ENCODE results near the gene KBTBD13. TPM values are rescaled to one million over a fixed set of nuclear protein-coding genes. Genes with fewer than 3 reads are reported as not detected.

The KBTBD13 gene
- not detected for total RNA-seq
- long read RNA-seq, result 0 reads

GRCh38 chr15:65076486-65077290, at the start of gene KBTBD13:
Gene KBTBD13 (plus strand): TSS chr15:65076746. CDS start chr15:65076816, 70 bp downstream.
- H3K36me3 ChIP-seq, result no peaks in the 10 kb centered on the region
- no peak within 1 kb of the TSS for H3K4me3 ChIP-seq
- ATAC-seq, result no peak
- H3K27ac ChIP-seq, result no peak within 1 kb of the TSS
- DNase-seq, result peak; percentile 30
- intact Hi-C loops (cut with DNase I), result no loop called here
- H3K27me3 ChIP-seq (ENCODE audit: low read depth), result peaks cover 18% of the 10 kb centered on the region
- no peaks in the 10 kb centered on the region for H3K9me3 ChIP-seq
- TF ChIP-seq, protein P1, sequence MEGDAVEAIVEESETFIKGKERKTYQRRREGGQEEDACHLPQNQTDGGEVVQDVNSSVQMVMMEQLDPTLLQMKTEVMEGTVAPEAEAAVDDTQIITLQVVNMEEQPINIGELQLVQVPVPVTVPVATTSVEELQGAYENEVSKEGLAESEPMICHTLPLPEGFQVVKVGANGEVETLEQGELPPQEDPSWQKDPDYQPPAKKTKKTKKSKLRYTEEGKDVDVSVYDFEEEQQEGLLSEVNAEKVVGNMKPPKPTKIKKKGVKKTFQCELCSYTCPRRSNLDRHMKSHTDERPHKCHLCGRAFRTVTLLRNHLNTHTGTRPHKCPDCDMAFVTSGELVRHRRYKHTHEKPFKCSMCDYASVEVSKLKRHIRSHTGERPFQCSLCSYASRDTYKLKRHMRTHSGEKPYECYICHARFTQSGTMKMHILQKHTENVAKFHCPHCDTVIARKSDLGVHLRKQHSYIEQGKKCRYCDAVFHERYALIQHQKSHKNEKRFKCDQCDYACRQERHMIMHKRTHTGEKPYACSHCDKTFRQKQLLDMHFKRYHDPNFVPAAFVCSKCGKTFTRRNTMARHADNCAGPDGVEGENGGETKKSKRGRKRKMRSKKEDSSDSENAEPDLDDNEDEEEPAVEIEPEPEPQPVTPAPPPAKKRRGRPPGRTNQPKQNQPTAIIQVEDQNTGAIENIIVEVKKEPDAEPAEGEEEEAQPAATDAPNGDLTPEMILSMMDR (IDR thresholded peaks at IDR 0.05), result no peak
- peaks cover 18% of the 10 kb centered on the region for H3K4me1 ChIP-seq

GRCh38 chr15:65026756-65027155, 49.8 kb upstream of the KBTBD13 start:
- H3K4me1 ChIP-seq, result peaks cover 19% of the 10 kb centered on the region
- intact Hi-C loops (cut with DNase I), result no loop called here

DNA sequence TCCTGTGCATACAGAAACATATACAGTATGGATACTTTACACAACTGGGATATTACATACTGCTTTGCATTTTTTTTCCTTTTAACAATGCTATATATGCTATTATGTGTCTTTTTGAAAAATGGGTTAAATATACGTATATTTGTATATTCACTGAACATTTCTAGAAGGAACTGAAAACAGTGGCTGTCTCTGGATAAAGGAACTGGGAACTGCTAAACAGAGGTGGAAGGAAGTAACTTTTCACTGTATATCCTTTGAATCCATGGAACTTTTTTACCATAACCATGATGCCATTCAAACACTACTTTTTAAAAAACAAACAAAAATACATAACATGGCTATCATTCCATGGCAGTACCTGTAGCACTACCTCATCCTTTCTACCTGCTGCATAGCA, 49.0 kb upstream of the KBTBD13 start:
- Histone ChIP-seq H3K27me3 (ENCODE audit: low read depth) (no peaks in the 10 kb centered on the region), H3K27ac (no peak overlapping the region), H3K4me1 (peaks cover 19% of the 10 kb centered on the region), H3K9me3 (no peaks in the 10 kb centered on the region), H3K36me3 (peaks cover 30% of the 10 kb centered on the region), H3K4me3 (peak overlapping the region; percentile 92)
- intact Hi-C loops (cut with DNase I), result no loop called here
- DNase-seq (no peak), ATAC-seq (no peak)
- TF ChIP-seq, protein P1 (IDR thresholded peaks at IDR 0.05), result no peak

More at GRCh38 chr15:65026756-65027155, 49.8 kb upstream of the KBTBD13 start:
- no peak overlapping the region for H3K27ac ChIP-seq
- ATAC-seq, result no peak
- no peaks in the 10 kb centered on the region for H3K9me3 ChIP-seq
- TF ChIP-seq, protein P1 (IDR thresholded peaks at IDR 0.05), result no peak
- DNase-seq, result no peak
- no peaks in the 10 kb centered on the region for H3K27me3 ChIP-seq (ENCODE audit: low read depth)
- H3K36me3 ChIP-seq, result peaks cover 36% of the 10 kb centered on the region
- no peak overlapping the region for H3K4me3 ChIP-seq

- H3K4me3 ChIP-seq, result peak overlapping the region; percentile 92
- no peaks in the 10 kb centered on the region for H3K9me3 ChIP-seq
- peaks cover 30% of the 10 kb centered on the region for H3K36me3 ChIP-seq
- no peaks in the 10 kb centered on the region for H3K27me3 ChIP-seq (ENCODE audit: low read depth)
- peaks cover 24% of the 10 kb centered on the region for H3K4me1 ChIP-seq
- DNase-seq (no peak), ATAC-seq (no peak)
- intact Hi-C loops (cut with DNase I), result no loop called here
- TF ChIP-seq, protein P1 (IDR thresholded peaks at IDR 0.05), result no peak
- no peak overlapping the region for H3K27ac ChIP-seq
These were observed 48.2 kb upstream of the KBTBD13 start for GRCh38 chr15:65028338-65028737.

- no peaks in the 10 kb centered on the region for H3K9me3 ChIP-seq
- H3K4me1 ChIP-seq, result peaks cover 27% of the 10 kb centered on the region
- DNase-seq, result peak; percentile 95
- intact Hi-C loops (cut with DNase I), result no loop called here
- peak within 1 kb of the TSS; percentile 92 for H3K4me3 ChIP-seq
- peaks cover 23% of the 10 kb centered on the region for H3K36me3 ChIP-seq
- TF ChIP-seq, protein P1 (IDR thresholded peaks at IDR 0.05), result no peak
- no peaks in the 10 kb centered on the region for H3K27me3 ChIP-seq (ENCODE audit: low read depth)
- peak within 1 kb of the TSS; percentile 83 for H3K27ac ChIP-seq
- ATAC-seq, result peak; percentile 96 to 98
These were observed 47.4 kb upstream of the KBTBD13 start, which contains the start of gene MTFMT for GRCh38 chr15:65028921-65029735. Gene MTFMT (minus strand): TSS chr15:65029639. CDS start chr15:65029613, 26 bp downstream.
